Erythroblast (primary cell): ENCODE measurements around the gene MAPK4.

Experiments used
- GATA1 ChIP-seq: IDR thresholded peaks from 2 replicates; pipeline ENCODE4 v1.6.1; 2011; ENCODE audit warnings: low read depth, mild to moderate bottlenecking, control low read depth, low read length, moderate library complexity
- POLR2A ChIP-seq: IDR thresholded peaks from 2 replicates; pipeline ENCODE4 v1.6.1; 2011; ENCODE audit warnings: mild to moderate bottlenecking, low read length

- TF ChIP-seq POLR2A, result no peak
- no peak for TF ChIP-seq GATA1
Observed at GRCh38 chr18:50750546-50750945, 190.7 kb downstream of the MAPK4 start.
